Measurements from ENCODE around the gene GNGT2. TPM values are rescaled to one million over a fixed set of nuclear protein-coding genes. Genes with fewer than 3 reads are reported as not detected.

GNGT2 gene
- total RNA-seq, 1 experiment from 2014 or later: not detected

- no peak for DNase-seq (ENCODE audit: unreplicated experiment)
- Mint-ChIP-seq H3K27ac (ENCODE audit: low read depth, unreplicated experiment) (no peak overlapping the region), H3K9me3 (ENCODE audit: unreplicated experiment) (no peaks in the 10 kb centered on the region), H3K4me1 (ENCODE audit: insufficient read depth, unreplicated experiment) (peaks cover 7% of the 10 kb centered on the region), H3K27me3 (ENCODE audit: insufficient read depth, unreplicated experiment) (peaks cover 21% of the 10 kb centered on the region), H3K36me3 (ENCODE audit: insufficient read depth, unreplicated experiment) (peaks cover 6% of the 10 kb centered on the region), H3K4me3 (ENCODE audit: unreplicated experiment) (no peak overlapping the region)
- ChIA-PET CTCF (interaction anchor here (1.4 kb wide), 1 partner anchor 178 kb away, joined by 3 read pairs; no protein-coding TSS in a partner anchor), POLR2A (interaction anchor here (0.6 kb wide), 1 partner anchor 521 kb away, joined by 3 read pairs; no protein-coding TSS in a partner anchor)
- BruUV-seq (replicated peaks): no TSS peak
- TF ChIP-seq CTCF (IDR thresholded peaks at IDR 0.05; ENCODE audit: unreplicated experiment): no peak
- intact Hi-C loops (cut with micrococcal nuclease): no loop called here
These were observed 3.0 kb upstream of the GNGT2 start for GRCh38 chr17:49213399-49213798.

GRCh38 chr17:49209061-49209571 is 1.3 kb downstream of the GNGT2 start:
- Mint-ChIP-seq H3K27me3 (ENCODE audit: insufficient read depth, unreplicated experiment) (peaks cover 58% of the 10 kb centered on the region), H3K4me3 (ENCODE audit: unreplicated experiment) (no peak overlapping the region), H3K27ac (ENCODE audit: low read depth, unreplicated experiment) (no peak overlapping the region), H3K4me1 (ENCODE audit: insufficient read depth, unreplicated experiment) (peaks cover 7% of the 10 kb centered on the region), H3K9me3 (ENCODE audit: unreplicated experiment) (no peaks in the 10 kb centered on the region), H3K36me3 (ENCODE audit: insufficient read depth, unreplicated experiment) (peaks cover 6% of the 10 kb centered on the region)
- ChIA-PET CTCF (interaction anchor here (1.0 to 1.8 kb wide), 2 partner anchors 18 to 330 kb away, joined by 4 to 9 read pairs; no protein-coding TSS in a partner anchor), POLR2A (no interaction called here)
- intact Hi-C loops (cut with micrococcal nuclease): no loop called here
- no peak for TF ChIP-seq CTCF (IDR thresholded peaks at IDR 0.05; ENCODE audit: unreplicated experiment)
- DNase-seq (ENCODE audit: unreplicated experiment): no peak
- no TSS peak for BruUV-seq (replicated peaks)

- POLR2A ChIA-PET: interaction anchor here (0.6 kb wide), 1 partner anchor 260 kb away, joined by 3 read pairs; the partner anchor contains the start of gene SNF8
- intact Hi-C loops (cut with micrococcal nuclease): no loop called here
- H3K4me1 Mint-ChIP-seq (ENCODE audit: insufficient read depth, unreplicated experiment): peaks cover 7% of the 10 kb centered on the region
- H3K9me3 Mint-ChIP-seq (ENCODE audit: unreplicated experiment): no peaks in the 10 kb centered on the region
- H3K4me3 Mint-ChIP-seq (ENCODE audit: unreplicated experiment): no peak overlapping the region
- DNase-seq (ENCODE audit: unreplicated experiment): no peak
- BruUV-seq (replicated peaks): no TSS peak
- H3K27me3 Mint-ChIP-seq (ENCODE audit: insufficient read depth, unreplicated experiment): peaks cover 62% of the 10 kb centered on the region
- no peaks in the 10 kb centered on the region for H3K36me3 Mint-ChIP-seq (ENCODE audit: insufficient read depth, unreplicated experiment)
- no peak overlapping the region for H3K27ac Mint-ChIP-seq (ENCODE audit: low read depth, unreplicated experiment)
- CTCF ChIA-PET: interaction anchor here (0.9 kb wide), 1 partner anchor 23 kb away, joined by 3 read pairs; no protein-coding TSS in a partner anchor
- TF ChIP-seq CTCF (IDR thresholded peaks at IDR 0.05; ENCODE audit: unreplicated experiment): no peak
These were observed 5.9 kb downstream of the GNGT2 start for GRCh38 chr17:49204516-49204915.

GRCh38 chr17:49203796-49204195 is 6.6 kb downstream of the GNGT2 start:
- H3K27me3 Mint-ChIP-seq (ENCODE audit: insufficient read depth, unreplicated experiment): peaks cover 55% of the 10 kb centered on the region
- TF ChIP-seq CTCF (IDR thresholded peaks at IDR 0.05; ENCODE audit: unreplicated experiment): no peak
- no peaks in the 10 kb centered on the region for H3K36me3 Mint-ChIP-seq (ENCODE audit: insufficient read depth, unreplicated experiment)
- H3K9me3 Mint-ChIP-seq (ENCODE audit: unreplicated experiment): no peaks in the 10 kb centered on the region
- H3K27ac Mint-ChIP-seq (ENCODE audit: low read depth, unreplicated experiment): no peak overlapping the region
- no peak for DNase-seq (ENCODE audit: unreplicated experiment)
- no TSS peak for BruUV-seq (replicated peaks)
- no peak overlapping the region for H3K4me3 Mint-ChIP-seq (ENCODE audit: unreplicated experiment)
- H3K4me1 Mint-ChIP-seq (ENCODE audit: insufficient read depth, unreplicated experiment): no peaks in the 10 kb centered on the region
- ChIA-PET CTCF (no interaction called here), POLR2A (no interaction called here)
- intact Hi-C loops (cut with micrococcal nuclease): no loop called here
